SK-N-SH treated with all-trans-retinoic acid at 6 μM for 48 hours (cell line): ENCODE measurements around the gene MAP10.

Experiments used
- ATAC-seq: fragments of 200-7000 bp; cut with Tn5 transposase; 3 replicates; pipeline ENCODE4 v1.9.1; 2020; ENCODE audit warnings: mild to moderate bottlenecking, moderate library complexity
- ARNTL ChIP-seq: fragments of 450-650 bp; formaldehyde crosslinking; IDR thresholded peaks from 2 replicates; pipeline ENCODE4 v1.5.0; 2020; ENCODE audit warnings: low read depth, mild to moderate bottlenecking, moderate library complexity, borderline replicate concordance
- BACH2 ChIP-seq: fragments of 250-450 bp; sonication (Bioruptor Pico); IDR thresholded peaks from 2 replicates; pipeline ENCODE4 v1.9.0; 2021; ENCODE audit warnings: mild to moderate bottlenecking, borderline replicate concordance
- CSDC2 ChIP-seq: fragments of 250-450 bp; sonication (Bioruptor Pico); IDR thresholded peaks from 2 replicates; pipeline ENCODE4 v1.5.0; 2020; ENCODE audit warnings: mild to moderate bottlenecking, moderate library complexity
- ESRRG ChIP-seq: fragments of 250-450 bp; sonication (Bioruptor Pico); IDR thresholded peaks from 2 replicates; pipeline ENCODE4 v1.6.1; 2021; ENCODE audit warnings: mild to moderate bottlenecking
- GLIS3 ChIP-seq: fragments of 250-450 bp; sonication (Bioruptor Pico); IDR thresholded peaks from 2 replicates; pipeline ENCODE4 v1.5.0; 2020; ENCODE audit warnings: mild to moderate bottlenecking, moderate library complexity
- ISL1 ChIP-seq: fragments of 250-450 bp; sonication (Bioruptor Pico); IDR thresholded peaks from 2 replicates; pipeline ENCODE4 v2.1.2; 2022; ENCODE audit warnings: mild to moderate bottlenecking, moderate library complexity
- OSR1 ChIP-seq: fragments of 250-450 bp; sonication (Bioruptor Pico); IDR thresholded peaks from 2 replicates; pipeline ENCODE4 v1.8.0; 2022; ENCODE audit warnings: moderate library complexity, mild to moderate bottlenecking, inconsistent platforms
- PPARA ChIP-seq: fragments of 250-450 bp; sonication (Bioruptor Pico); IDR thresholded peaks from 2 replicates; pipeline ENCODE4 v1.5.0; 2020; ENCODE audit warnings: mild to moderate bottlenecking, borderline replicate concordance
- SNAI2 ChIP-seq: fragments of 250-450 bp; sonication (Bioruptor Pico); IDR thresholded peaks from 2 replicates; pipeline ENCODE4 v1.5.0; 2020; ENCODE audit warnings: mild to moderate bottlenecking, moderate library complexity
- TCF4 ChIP-seq: fragments of 250-450 bp; sonication (Bioruptor Pico); IDR thresholded peaks from 2 replicates; pipeline ENCODE4 v1.8.0; 2021; ENCODE audit warnings: mild to moderate bottlenecking, moderate library complexity, borderline replicate concordance
- TOX ChIP-seq: fragments of 250-450 bp; sonication (Bioruptor Pico); IDR thresholded peaks from 2 replicates; pipeline ENCODE4 v1.8.0; 2021; ENCODE audit warnings: mild to moderate bottlenecking, moderate library complexity, borderline replicate concordance
- ZC3H10 ChIP-seq: fragments of 250-450 bp; sonication (Bioruptor Pico); IDR thresholded peaks from 2 replicates; pipeline ENCODE4 v1.5.1; 2021; ENCODE audit warnings: mild to moderate bottlenecking, moderate library complexity
- ZFP3 ChIP-seq: fragments of 250-450 bp; sonication (Bioruptor Pico); IDR thresholded peaks from 2 replicates; pipeline ENCODE4 v1.5.0; 2020; ENCODE audit warnings: mild to moderate bottlenecking, moderate library complexity
- ZFP30 ChIP-seq: fragments of 450-650 bp; formaldehyde crosslinking; IDR thresholded peaks from 2 replicates; pipeline ENCODE4 v1.5.0; 2022; ENCODE audit warnings: mild to moderate bottlenecking, moderate library complexity
- ZNF565 ChIP-seq: fragments of 450-650 bp; formaldehyde crosslinking; conservative IDR thresholded peaks from 2 replicates; pipeline ENCODE4 v1.5.0; 2020; ENCODE audit warnings: low read depth, mild to moderate bottlenecking, moderate library complexity
- ZNF70 ChIP-seq: fragments of 450-650 bp; formaldehyde crosslinking; IDR thresholded peaks from 2 replicates; pipeline ENCODE4 v1.5.0; 2020; ENCODE audit warnings: mild to moderate bottlenecking, moderate library complexity
- ZNF8 ChIP-seq: fragments of 450-650 bp; formaldehyde crosslinking; IDR thresholded peaks from 2 replicates; pipeline ENCODE4 v1.5.0; 2020; ENCODE audit warnings: mild to moderate bottlenecking, moderate library complexity
- TF ChIP-seq, protein P1 (sequence below): fragments of 250-450 bp; sonication (Bioruptor Pico); IDR thresholded peaks from 2 replicates; pipeline ENCODE4 v1.5.0; 2020; ENCODE audit warnings: mild to moderate bottlenecking, moderate library complexity
- TF ChIP-seq, protein P2 (sequence below): fragments of 250-450 bp; sonication (Bioruptor Pico); IDR thresholded peaks from 2 replicates; pipeline ENCODE4 v1.5.1; 2020; ENCODE audit warnings: low read depth, mild to moderate bottlenecking, moderate library complexity
- TF ChIP-seq, protein P3 (sequence below): fragments of 250-450 bp; sonication (Bioruptor Pico); IDR thresholded peaks from 2 replicates; pipeline ENCODE4 v1.8.0; 2020; ENCODE audit warnings: mild to moderate bottlenecking, moderate library complexity, borderline replicate concordance
- TF ChIP-seq, protein P4 (sequence below): fragments of 250-450 bp; sonication (Bioruptor Pico); IDR thresholded peaks from 2 replicates; pipeline ENCODE4 v1.8.0; 2021; ENCODE audit warnings: low read depth, mild to moderate bottlenecking, moderate library complexity, borderline replicate concordance
- TF ChIP-seq, protein P5 (sequence below): fragments of 250-450 bp; sonication (Bioruptor Pico); IDR thresholded peaks from 2 replicates; pipeline ENCODE4 v1.5.1; 2021; ENCODE audit warnings: mild to moderate bottlenecking, moderate library complexity

MAP10 gene

DNA sequence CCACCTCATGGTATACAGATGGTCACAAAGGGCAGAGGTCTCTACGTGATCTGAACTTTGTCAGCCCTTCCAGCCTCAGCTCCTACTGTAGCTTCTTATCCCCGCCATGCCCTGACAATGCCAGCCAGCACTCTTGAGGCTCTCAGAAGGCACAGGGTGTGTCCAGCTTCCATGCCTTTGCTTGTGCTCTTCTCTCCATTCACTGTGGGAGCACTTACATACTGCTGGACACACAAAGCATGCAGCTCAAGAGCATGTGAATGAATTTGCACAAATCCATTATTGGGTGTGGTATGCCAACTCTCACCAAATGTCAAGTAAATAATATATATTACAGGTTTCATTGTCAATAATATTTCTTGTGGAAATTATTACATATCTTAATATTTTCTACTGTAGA is 36.4 kb upstream of the MAP10 start (continued):
- TF ChIP-seq, protein P1, sequence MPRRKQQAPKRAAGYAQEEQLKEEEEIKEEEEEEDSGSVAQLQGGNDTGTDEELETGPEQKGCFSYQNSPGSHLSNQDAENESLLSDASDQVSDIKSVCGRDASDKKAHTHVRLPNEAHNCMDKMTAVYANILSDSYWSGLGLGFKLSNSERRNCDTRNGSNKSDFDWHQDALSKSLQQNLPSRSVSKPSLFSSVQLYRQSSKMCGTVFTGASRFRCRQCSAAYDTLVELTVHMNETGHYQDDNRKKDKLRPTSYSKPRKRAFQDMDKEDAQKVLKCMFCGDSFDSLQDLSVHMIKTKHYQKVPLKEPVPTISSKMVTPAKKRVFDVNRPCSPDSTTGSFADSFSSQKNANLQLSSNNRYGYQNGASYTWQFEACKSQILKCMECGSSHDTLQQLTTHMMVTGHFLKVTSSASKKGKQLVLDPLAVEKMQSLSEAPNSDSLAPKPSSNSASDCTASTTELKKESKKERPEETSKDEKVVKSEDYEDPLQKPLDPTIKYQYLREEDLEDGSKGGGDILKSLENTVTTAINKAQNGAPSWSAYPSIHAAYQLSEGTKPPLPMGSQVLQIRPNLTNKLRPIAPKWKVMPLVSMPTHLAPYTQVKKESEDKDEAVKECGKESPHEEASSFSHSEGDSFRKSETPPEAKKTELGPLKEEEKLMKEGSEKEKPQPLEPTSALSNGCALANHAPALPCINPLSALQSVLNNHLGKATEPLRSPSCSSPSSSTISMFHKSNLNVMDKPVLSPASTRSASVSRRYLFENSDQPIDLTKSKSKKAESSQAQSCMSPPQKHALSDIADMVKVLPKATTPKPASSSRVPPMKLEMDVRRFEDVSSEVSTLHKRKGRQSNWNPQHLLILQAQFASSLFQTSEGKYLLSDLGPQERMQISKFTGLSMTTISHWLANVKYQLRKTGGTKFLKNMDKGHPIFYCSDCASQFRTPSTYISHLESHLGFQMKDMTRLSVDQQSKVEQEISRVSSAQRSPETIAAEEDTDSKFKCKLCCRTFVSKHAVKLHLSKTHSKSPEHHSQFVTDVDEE (CRISPR knock-in tag): no peak
- TF ChIP-seq ZFP30 (CRISPR knock-in tag): no peak
- TF ChIP-seq ZNF565 (CRISPR knock-in tag): no peak
- TF ChIP-seq ZNF70 (CRISPR knock-in tag): no peak
- TF ChIP-seq SNAI2: no peak

DNA sequence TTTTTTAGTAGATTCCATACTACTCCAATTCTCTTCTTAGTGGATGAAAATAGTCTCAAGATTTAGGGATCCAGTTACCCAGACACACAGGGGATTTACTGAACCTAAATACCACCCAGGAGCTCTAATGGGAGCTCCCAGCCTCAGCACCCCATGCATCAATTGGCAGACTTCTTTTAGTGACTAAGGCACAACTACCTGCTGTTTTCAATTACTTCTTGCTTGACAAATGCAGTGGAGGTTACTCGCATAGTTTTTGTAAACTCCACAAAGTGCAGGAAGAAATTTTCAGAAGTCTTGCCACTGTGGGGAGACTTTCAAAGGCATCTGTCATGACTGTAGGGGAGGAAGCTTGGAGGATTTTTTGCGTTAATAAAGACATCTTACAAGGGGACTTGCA is 35.5 kb upstream of the MAP10 start:
- TF ChIP-seq, protein P2, sequence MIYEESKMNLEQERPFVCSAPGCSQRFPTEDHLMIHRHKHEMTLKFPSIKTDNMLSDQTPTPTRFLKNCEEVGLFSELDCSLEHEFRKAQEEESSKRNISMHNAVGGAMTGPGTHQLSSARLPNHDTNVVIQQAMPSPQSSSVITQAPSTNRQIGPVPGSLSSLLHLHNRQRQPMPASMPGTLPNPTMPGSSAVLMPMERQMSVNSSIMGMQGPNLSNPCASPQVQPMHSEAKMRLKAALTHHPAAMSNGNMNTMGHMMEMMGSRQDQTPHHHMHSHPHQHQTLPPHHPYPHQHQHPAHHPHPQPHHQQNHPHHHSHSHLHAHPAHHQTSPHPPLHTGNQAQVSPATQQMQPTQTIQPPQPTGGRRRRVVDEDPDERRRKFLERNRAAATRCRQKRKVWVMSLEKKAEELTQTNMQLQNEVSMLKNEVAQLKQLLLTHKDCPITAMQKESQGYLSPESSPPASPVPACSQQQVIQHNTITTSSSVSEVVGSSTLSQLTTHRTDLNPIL (CRISPR knock-in tag): no peak
- no peak for TF ChIP-seq ZNF8
- TF ChIP-seq ZNF70 (CRISPR knock-in tag): no peak
- no peak for TF ChIP-seq OSR1 (CRISPR knock-in tag)
- no peak for TF ChIP-seq PPARA
- TF ChIP-seq TOX: no peak
- TF ChIP-seq ARNTL (CRISPR knock-in tag): no peak
- no peak for TF ChIP-seq TCF4 (CRISPR knock-in tag)
- TF ChIP-seq, protein P3, sequence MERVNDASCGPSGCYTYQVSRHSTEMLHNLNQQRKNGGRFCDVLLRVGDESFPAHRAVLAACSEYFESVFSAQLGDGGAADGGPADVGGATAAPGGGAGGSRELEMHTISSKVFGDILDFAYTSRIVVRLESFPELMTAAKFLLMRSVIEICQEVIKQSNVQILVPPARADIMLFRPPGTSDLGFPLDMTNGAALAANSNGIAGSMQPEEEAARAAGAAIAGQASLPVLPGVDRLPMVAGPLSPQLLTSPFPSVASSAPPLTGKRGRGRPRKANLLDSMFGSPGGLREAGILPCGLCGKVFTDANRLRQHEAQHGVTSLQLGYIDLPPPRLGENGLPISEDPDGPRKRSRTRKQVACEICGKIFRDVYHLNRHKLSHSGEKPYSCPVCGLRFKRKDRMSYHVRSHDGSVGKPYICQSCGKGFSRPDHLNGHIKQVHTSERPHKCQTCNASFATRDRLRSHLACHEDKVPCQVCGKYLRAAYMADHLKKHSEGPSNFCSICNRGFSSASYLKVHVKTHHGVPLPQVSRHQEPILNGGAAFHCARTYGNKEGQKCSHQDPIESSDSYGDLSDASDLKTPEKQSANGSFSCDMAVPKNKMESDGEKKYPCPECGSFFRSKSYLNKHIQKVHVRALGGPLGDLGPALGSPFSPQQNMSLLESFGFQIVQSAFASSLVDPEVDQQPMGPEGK (CRISPR knock-in tag): no peak
- TF ChIP-seq, protein P4, sequence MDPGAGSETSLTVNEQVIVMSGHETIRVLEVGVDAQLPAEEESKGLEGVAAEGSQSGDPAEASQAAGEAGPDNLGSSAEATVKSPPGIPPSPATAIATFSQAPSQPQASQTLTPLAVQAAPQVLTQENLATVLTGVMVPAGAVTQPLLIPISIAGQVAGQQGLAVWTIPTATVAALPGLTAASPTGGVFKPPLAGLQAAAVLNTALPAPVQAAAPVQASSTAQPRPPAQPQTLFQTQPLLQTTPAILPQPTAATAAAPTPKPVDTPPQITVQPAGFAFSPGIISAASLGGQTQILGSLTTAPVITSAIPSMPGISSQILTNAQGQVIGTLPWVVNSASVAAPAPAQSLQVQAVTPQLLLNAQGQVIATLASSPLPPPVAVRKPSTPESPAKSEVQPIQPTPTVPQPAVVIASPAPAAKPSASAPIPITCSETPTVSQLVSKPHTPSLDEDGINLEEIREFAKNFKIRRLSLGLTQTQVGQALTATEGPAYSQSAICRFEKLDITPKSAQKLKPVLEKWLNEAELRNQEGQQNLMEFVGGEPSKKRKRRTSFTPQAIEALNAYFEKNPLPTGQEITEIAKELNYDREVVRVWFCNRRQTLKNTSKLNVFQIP (CRISPR knock-in tag): no peak; the same call in 1 of the 2 replicates
- no peak for TF ChIP-seq BACH2 (CRISPR knock-in tag)
- TF ChIP-seq ZNF565 (CRISPR knock-in tag): no peak
- TF ChIP-seq ZC3H10 (CRISPR knock-in tag): no peak
- TF ChIP-seq ZFP3 (CRISPR knock-in tag): no peak
- TF ChIP-seq GLIS3: no peak
- no peak for TF ChIP-seq ISL1
- no peak for TF ChIP-seq CSDC2 (CRISPR knock-in tag)
- TF ChIP-seq, all 23 proteins: peak for 0
- ATAC-seq: no peak

DNA sequence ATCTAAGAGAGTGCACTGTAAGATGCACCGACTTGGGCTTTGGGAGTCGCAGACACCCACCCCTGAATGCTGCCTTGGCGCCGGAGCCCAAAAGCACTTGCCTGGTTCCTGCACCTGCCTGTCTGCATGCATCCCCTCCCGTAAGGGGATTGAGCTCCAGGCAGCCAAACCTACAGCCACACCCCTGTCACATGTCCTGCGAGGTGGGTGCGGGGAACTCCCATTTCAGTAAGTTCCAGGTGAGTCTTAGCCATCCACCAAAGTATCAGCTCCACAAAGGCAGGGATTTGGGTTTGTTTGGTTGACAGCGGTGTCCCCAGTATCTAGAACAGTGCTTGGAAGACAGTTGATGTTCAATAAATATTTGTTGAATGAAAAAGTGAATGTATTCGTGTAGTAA is 31.5 kb upstream of the MAP10 start:
- no peak for TF ChIP-seq OSR1 (CRISPR knock-in tag)
- no peak for TF ChIP-seq ZNF70 (CRISPR knock-in tag)
- TF ChIP-seq SNAI2: no peak
- TF ChIP-seq ZNF8: no peak
- TF ChIP-seq ZC3H10 (CRISPR knock-in tag): no peak
- TF ChIP-seq ISL1: no peak
- TF ChIP-seq ZFP3 (CRISPR knock-in tag): no peak
- no peak for TF ChIP-seq ESRRG
- TF ChIP-seq, protein P5, sequence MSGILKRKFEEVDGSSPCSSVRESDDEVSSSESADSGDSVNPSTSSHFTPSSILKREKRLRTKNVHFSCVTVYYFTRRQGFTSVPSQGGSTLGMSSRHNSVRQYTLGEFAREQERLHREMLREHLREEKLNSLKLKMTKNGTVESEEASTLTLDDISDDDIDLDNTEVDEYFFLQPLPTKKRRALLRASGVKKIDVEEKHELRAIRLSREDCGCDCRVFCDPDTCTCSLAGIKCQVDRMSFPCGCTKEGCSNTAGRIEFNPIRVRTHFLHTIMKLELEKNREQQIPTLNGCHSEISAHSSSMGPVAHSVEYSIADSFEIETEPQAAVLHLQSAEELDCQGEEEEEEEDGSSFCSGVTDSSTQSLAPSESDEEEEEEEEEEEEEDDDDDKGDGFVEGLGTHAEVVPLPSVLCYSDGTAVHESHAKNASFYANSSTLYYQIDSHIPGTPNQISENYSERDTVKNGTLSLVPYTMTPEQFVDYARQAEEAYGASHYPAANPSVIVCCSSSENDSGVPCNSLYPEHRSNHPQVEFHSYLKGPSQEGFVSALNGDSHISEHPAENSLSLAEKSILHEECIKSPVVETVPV (CRISPR knock-in tag): no peak
- no peak for TF ChIP-seq TOX
- TF ChIP-seq, protein P3 (CRISPR knock-in tag): no peak
- no peak for TF ChIP-seq ZNF565 (CRISPR knock-in tag)
- TF ChIP-seq CSDC2 (CRISPR knock-in tag): no peak
- TF ChIP-seq PPARA: no peak
- no peak for TF ChIP-seq BACH2 (CRISPR knock-in tag)
- no peak for ATAC-seq
